Endothelial cell of umbilical vein (primary cell): ENCODE results near the gene NCKAP5. TPM values are rescaled to one million over a fixed set of nuclear protein-coding genes. Genes with fewer than 3 reads are reported as not detected.
A peak's percentile ranks its signal among the peaks of the same experiment; 100 is the strongest.

ENCODE experiments used
- BruUV-seq: library from RNA; stranded (reverse); fragments of 400-500 nt; replicated peaks from 2 replicates; lab custom pipeline; 2021; lab: Mats Ljungman, UMichigan
- CTCF ChIA-PET: fragments of 300-600, 350-600 bp; sonication (Branson Sonifier 250); formaldehyde crosslinking; loops from one replicate; lab custom pipeline; 2021; ENCODE audit warnings: antibody characterized with exemption, inconsistent platforms; lab: Charles Lee
- POLR2A ChIA-PET: fragments of 300-600, 350-600 bp; sonication (Branson Sonifier 250); formaldehyde crosslinking; loops from one replicate; lab custom pipeline; 2021; ENCODE audit warnings: antibody characterized with exemption, inconsistent platforms; lab: Charles Lee
- DNase-seq: peaks from one replicate; pipeline ENCODE4 v3.0.0-alpha.2; 2011; ENCODE audit warnings: low read depth, low spot score
- FAIRE-seq: peaks from 2 replicates; lab custom pipeline; 2011; peaks lifted over from hg19 to GRCh38; lab: Jason Lieb, UNC
- H2AFZ ChIP-seq: 2 replicates; pipeline ENCODE4 v1.6.0; 2012; ENCODE audit warnings: low read depth, low read length, control low read depth, inconsistent platforms
- H3K27ac ChIP-seq: 2 replicates; pipeline ENCODE4 v1.5.1; 2011; ENCODE audit warnings: low read depth, mild to moderate bottlenecking, control low read depth, low read length, moderate library complexity; ENCODE audit not compliant: insufficient read depth
- H3K27me3 ChIP-seq, 2 experiments: 2 replicates each; pipeline versions ENCODE4 v1.6.0 to v1.6.1; 2011; ENCODE audit warnings: low read length in 2 of 2, mixed read lengths in 1 of 2; ENCODE audit not compliant: control insufficient read depth in 2 of 2, insufficient read depth in 2 of 2
- H3K36me3 ChIP-seq, 2 experiments: 2 replicates in 1 of 2; 3 replicates in 1 of 2; pipeline ENCODE4 v1.5.1; 2011; ENCODE audit warnings: low read length in 2 of 2, mild to moderate bottlenecking in 1 of 2, moderate library complexity in 1 of 2; ENCODE audit not compliant: control insufficient read depth in 2 of 2, insufficient read depth in 2 of 2; ENCODE audit errors: extremely low read depth in 1 of 2
- H3K4me1 ChIP-seq: 3 replicates; pipeline ENCODE4 v1.5.1; 2011; ENCODE audit warnings: mild to moderate bottlenecking, low read length; ENCODE audit not compliant: control insufficient read depth, insufficient read depth; ENCODE audit errors: extremely low read depth
- H3K4me2 ChIP-seq: 2 replicates; pipeline ENCODE4 v1.6.1; 2011; ENCODE audit warnings: low read length, control low read depth, mixed read lengths; ENCODE audit not compliant: insufficient read depth
- H3K4me3 ChIP-seq, 3 experiments: fragments of 200-600 bp in 1 of 3; sonication (generic), shearing (Covaris generic) in 1 of 3; replicated peaks in 1 of 3; 2 replicates each; pipeline ENCODE4 v1.5.1; 2011 to 2016; ENCODE audit warnings: control low read depth in 3 of 3, low read length in 3 of 3, mild to moderate bottlenecking in 2 of 3, inconsistent platforms in 1 of 3, low read depth in 1 of 3, moderate library complexity in 1 of 3; ENCODE audit not compliant: insufficient read depth in 1 of 3
- H3K79me2 ChIP-seq: 2 replicates; pipeline ENCODE4 v1.6.0; 2012; ENCODE audit warnings: low read length, inconsistent platforms; ENCODE audit not compliant: control insufficient read depth, insufficient read depth
- H3K9ac ChIP-seq: replicated peaks from 2 replicates; pipeline ENCODE3; 2011; ENCODE audit warnings: low read length, control low read depth; ENCODE audit not compliant: insufficient read depth; ENCODE audit errors: extremely low read depth
- H3K9me1 ChIP-seq: replicated peaks from 3 replicates; pipeline ENCODE4 v1.6.0; 2011; ENCODE audit warnings: mild to moderate bottlenecking, low read length; ENCODE audit not compliant: control insufficient read depth, insufficient read depth; ENCODE audit errors: extremely low read depth
- H3K9me3 ChIP-seq: replicated peaks from 2 replicates; pipeline ENCODE4 v1.5.1; 2012; ENCODE audit warnings: low read length, inconsistent platforms; ENCODE audit not compliant: control insufficient read depth, insufficient read depth
- H4K20me1 ChIP-seq: replicated peaks from 2 replicates; pipeline ENCODE3; 2011; ENCODE audit warnings: mild to moderate bottlenecking, low read length; ENCODE audit not compliant: control insufficient read depth, insufficient read depth; ENCODE audit errors: extremely low read depth
- GATA2 ChIP-seq: IDR thresholded peaks from 2 replicates; pipeline ENCODE4 v1.7.0; 2011; ENCODE audit warnings: low read depth, mild to moderate bottlenecking, moderate library complexity, mixed read lengths, low read length; ENCODE audit not compliant: insufficient read length, insufficient read depth
- JUN ChIP-seq: IDR thresholded peaks from 2 replicates; pipeline ENCODE4 v1.6.1; 2011; ENCODE audit warnings: borderline replicate concordance, low read depth; ENCODE audit not compliant: insufficient read length, insufficient read depth
- POLR2AphosphoS5 ChIP-seq: IDR thresholded peaks from 2 replicates; pipeline ENCODE4 v1.6.1; 2012; ENCODE audit warnings: low read depth, mild to moderate bottlenecking, control low read depth, low read length, moderate library complexity; ENCODE audit not compliant: insufficient read depth
- dilution Hi-C: fragments of 300-500 bp; cut with MboI; formaldehyde crosslinking; loops from one replicate; pipeline ENCODE4 v1.15.0; 2019; ENCODE audit warnings: low sequenced_read_pairs; ENCODE audit not compliant: extremely low pct_ligation_motif_present
- intact Hi-C: fragments of 100-400 bp; cut with micrococcal nuclease; formaldehyde crosslinking; loops from one replicate; pipeline ENCODE4 v1.10.0; 2022
- polyA plus RNA-seq, 4 experiments: library from polyadenylated mRNA; depleted of rRNA in 3 of 4; stranded (reverse) in 3 of 4; unstranded in 1 of 4; fragments of >200 nt; gene quantifications; 2 replicates each; pipeline versions ENCODE4 v1.2.1 to v1.2.3, GENCODE V29; 2011 to 2012; ENCODE audit warnings: missing spikeins in 1 of 4
- total RNA-seq: library from RNA; stranded (reverse); gene quantifications from 2 replicates; pipeline ENCODE4 v1.2.3, GENCODE V29; 2021
- TF ChIP-seq, protein P1 (sequence below), 2 donors: IDR thresholded peaks; 1 replicate in 1 of 2; 2 replicates in 1 of 2; pipeline ENCODE4 v1.5.1; 2011; ENCODE audit warnings: low read length in 2 of 2, mild to moderate bottlenecking in 2 of 2, moderate library complexity in 2 of 2, control low read depth in 1 of 2, inconsistent platforms in 1 of 2, low read depth in 1 of 2; ENCODE audit not compliant: insufficient read depth in 1 of 2; ENCODE audit errors: extremely low read depth in 1 of 2

Gene NCKAP5
- total and polyA plus RNA-seq, 2 donors (not counting 3 experiments of a cell fraction or from before 2014, with no cell fraction given): 0.47 to 3.3 TPM

DNA sequence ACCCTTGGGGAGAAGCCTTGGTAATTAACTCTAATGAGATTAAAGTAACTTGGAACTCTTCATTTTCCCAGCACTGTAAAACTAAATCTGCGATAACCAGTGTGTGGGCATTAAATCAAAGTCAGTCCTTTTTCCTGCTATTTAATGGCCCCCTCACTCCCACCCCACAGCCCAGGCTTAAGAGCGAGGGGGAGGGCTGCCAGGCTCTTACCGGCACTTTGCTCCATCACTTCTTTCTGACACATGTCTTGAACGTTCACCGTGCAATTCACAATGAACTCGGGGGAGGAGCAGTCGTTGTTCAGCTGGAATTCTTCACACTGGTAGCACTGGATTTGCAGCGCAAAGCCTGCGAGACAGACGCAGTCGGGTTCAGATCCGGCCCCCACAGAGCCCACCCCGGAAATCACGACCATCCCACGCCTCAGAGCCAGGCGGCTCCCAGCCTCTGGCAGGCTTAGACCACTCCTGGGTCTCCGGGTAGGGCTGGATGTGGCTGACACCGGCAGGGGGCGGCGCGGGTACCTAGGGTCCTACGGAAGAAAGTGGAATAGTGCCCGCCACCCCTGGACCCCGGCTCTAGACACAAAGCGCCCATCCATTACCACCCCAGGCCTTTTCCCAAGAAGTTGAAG lies 900.0 kb downstream of the NCKAP5 start:
- H3K27ac ChIP-seq: no peak overlapping the region

More for the DNA sequence above, 900.0 kb downstream of the NCKAP5 start:
- Histone ChIP-seq H3K4me2 (peak overlapping the region; percentile 76), H4K20me1 (no peaks in the 10 kb centered on the region), H3K9me3 (no peaks in the 10 kb centered on the region), H3K4me3 (peak overlapping the region in 2 of 3 experiments; percentile 55 to 75), H3K27me3 (no peaks in the 10 kb centered on the region), H3K79me2 (peaks cover 10% of the 10 kb centered on the region), H3K36me3 (no peaks in the 10 kb centered on the region), H2AFZ (no peak overlapping the region), H3K4me1 (peaks cover 30% of the 10 kb centered on the region), H3K9ac (peak overlapping the region; percentile 25), H3K9me1 (no peaks in the 10 kb centered on the region)
- FAIRE-seq: peak; percentile 43
- no peak for TF ChIP-seq GATA2
- TF ChIP-seq JUN: no peak
- peak; percentile 46 for TF ChIP-seq POLR2AphosphoS5
- TF ChIP-seq, protein P1, sequence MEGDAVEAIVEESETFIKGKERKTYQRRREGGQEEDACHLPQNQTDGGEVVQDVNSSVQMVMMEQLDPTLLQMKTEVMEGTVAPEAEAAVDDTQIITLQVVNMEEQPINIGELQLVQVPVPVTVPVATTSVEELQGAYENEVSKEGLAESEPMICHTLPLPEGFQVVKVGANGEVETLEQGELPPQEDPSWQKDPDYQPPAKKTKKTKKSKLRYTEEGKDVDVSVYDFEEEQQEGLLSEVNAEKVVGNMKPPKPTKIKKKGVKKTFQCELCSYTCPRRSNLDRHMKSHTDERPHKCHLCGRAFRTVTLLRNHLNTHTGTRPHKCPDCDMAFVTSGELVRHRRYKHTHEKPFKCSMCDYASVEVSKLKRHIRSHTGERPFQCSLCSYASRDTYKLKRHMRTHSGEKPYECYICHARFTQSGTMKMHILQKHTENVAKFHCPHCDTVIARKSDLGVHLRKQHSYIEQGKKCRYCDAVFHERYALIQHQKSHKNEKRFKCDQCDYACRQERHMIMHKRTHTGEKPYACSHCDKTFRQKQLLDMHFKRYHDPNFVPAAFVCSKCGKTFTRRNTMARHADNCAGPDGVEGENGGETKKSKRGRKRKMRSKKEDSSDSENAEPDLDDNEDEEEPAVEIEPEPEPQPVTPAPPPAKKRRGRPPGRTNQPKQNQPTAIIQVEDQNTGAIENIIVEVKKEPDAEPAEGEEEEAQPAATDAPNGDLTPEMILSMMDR (IDR thresholded peaks at IDR 0.05; ENCODE audit: extremely low read depth in 1 of 2, insufficient read depth in 1 of 2, low read depth in 1 of 2, low read length in 2 of 2): peak; percentile 31 to 61
- peak; percentile 45 for DNase-seq
- ChIA-PET CTCF (interaction anchor here (0.5 to 4.6 kb wide), 10 partner anchors 10 to 1176 kb away, joined by 3 to 28 read pairs (median 8); no protein-coding TSS in a partner anchor), POLR2A (interaction anchor here (0.6 kb wide), 1 partner anchor 104 kb away, joined by 5 read pairs; no protein-coding TSS in a partner anchor)
- dilution Hi-C loops: no loop called here
- BruUV-seq: no TSS peak
- intact Hi-C loops: loop anchor here (1.0 kb wide), 1 partner anchor 503 kb away; no protein-coding TSS in a partner anchor
